ENCODE measurements around the gene DCXR. TPM values are rescaled to one million over a fixed set of nuclear protein-coding genes. Genes with fewer than 3 reads are reported as not detected.

Gene DCXR
- total and polyA plus RNA-seq, 2 of the 13 experiments (the other 11 are each of a cell fraction or from before 2014, with no cell fraction given), result 287 to 311 TPM

- TF ChIP-seq THAP11 (CRISPR knock-in tag; IDR thresholded peaks at IDR 0.05) (0 out of 2 replicates have a peak, but pooled peaks have one; percentile 20), ZNF609 (CRISPR knock-in tag; IDR thresholded peaks at IDR 0.05; ENCODE audit: borderline replicate concordance) (peak; percentile 52), ZNF460 (CRISPR knock-in tag; IDR thresholded peaks at IDR 0.05; ENCODE audit: borderline replicate concordance) (no peak), KAT8 (CRISPR knock-in tag; IDR thresholded peaks at IDR 0.05) (no peak), SRSF4 (IDR thresholded peaks at IDR 0.05; ENCODE audit: low read depth, low read length, poor library complexity, severe bottlenecking) (peak; percentile 20), SAFB2 (CRISPR knock-in tag; IDR thresholded peaks at IDR 0.05; ENCODE audit: borderline replicate concordance, low read depth) (0 out of 2 replicates have a peak, but pooled peaks have one; percentile 46), ISL2 (CRISPR knock-in tag; IDR thresholded peaks at IDR 0.05) (peak; percentile 45; the same call in 1 of the 2 replicates), PATZ1 (CRISPR knock-in tag; IDR thresholded peaks at IDR 0.05) (peak; percentile 89), STAT6 (CRISPR knock-in tag; IDR thresholded peaks at IDR 0.05; ENCODE audit: borderline replicate concordance) (no peak), ZBTB38 (CRISPR knock-in tag; IDR thresholded peaks at IDR 0.05) (peak; percentile 82), ZNF639 (CRISPR knock-in tag; conservative IDR thresholded peaks at IDR 0.05) (no peak), ZFAT (CRISPR knock-in tag; conservative IDR thresholded peaks at IDR 0.05) (no peak), ZNF331 (CRISPR knock-in tag; IDR thresholded peaks at IDR 0.05) (0 out of 2 replicates have a peak, but pooled peaks have one; percentile 56), ZNF589 (CRISPR knock-in tag; conservative IDR thresholded peaks at IDR 0.05) (no peak), HIVEP1 (CRISPR knock-in tag; IDR thresholded peaks at IDR 0.05) (no peak), HNRNPH1 (optimal IDR thresholded peaks at IDR 0.05; ENCODE audit: low read depth, low read length) (peak; percentile 62), TCF7 (IDR thresholded peaks at IDR 0.05; ENCODE audit: low read depth) (peak; percentile 93), MTA3 (CRISPR knock-in tag; IDR thresholded peaks at IDR 0.05) (no peak), GZF1 (CRISPR knock-in tag; IDR thresholded peaks at IDR 0.05) (0 out of 2 replicates have a peak, but pooled peaks have one; percentile 20)
Observed at GRCh38 chr17:82013772-82014321, 23.6 kb downstream of the DCXR start (continued).
